ENCODE measurements around the gene ITPK1. TPM values are rescaled to one million over a fixed set of nuclear protein-coding genes. Genes with fewer than 3 reads are reported as not detected.

ITPK1 gene
- total RNA-seq, 1 experiment from 2014 or later = 88.6 TPM

DNA sequence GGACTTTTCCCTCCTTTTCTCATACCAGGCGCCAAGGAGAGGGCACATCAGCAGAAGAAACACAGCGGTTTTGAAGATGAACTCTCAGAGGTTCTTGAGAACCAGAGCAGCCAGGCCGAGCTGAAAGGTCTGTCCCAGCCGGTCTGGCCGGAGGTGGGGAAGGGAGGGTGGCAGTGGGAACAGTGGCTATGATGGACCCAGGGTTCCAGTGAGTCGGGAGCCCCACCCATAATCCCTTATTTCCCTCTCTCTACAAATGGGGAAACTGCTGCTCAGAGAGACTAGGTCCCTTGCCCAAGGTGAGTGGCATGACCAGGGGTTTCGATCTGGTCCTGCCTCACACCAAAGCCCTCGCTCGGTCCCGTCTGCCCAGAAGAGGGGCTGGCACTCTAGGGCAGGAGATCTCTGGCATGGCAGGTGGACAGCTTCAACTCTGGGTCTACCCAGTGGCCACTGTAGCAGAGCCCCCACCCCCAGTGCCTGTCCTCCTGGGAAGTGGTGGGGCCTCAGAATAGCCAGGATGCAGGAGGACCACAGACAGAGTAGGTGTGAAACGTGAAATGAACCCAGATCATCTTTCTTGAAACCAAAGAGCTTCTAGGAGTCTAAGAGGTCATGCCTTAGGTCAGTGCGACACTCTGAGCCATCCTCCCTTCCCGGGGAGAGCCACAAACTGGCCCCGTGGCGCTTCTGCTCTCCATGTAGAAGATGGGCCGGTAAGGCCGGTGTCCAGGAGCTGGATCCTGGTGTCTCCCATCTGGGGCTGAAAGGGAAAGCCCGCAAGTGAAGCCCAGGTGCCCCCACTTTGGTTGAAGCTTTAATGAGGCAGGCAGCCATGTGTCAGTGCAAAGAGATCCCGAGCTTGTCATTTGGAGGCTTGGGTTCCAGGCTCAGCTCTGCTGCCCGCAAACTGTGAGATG, 185.8 kb downstream of the ITPK1 start:
- CTCF ChIA-PET = no interaction called here
- no TSS peak for BruUV-seq (replicated peaks)

DNA sequence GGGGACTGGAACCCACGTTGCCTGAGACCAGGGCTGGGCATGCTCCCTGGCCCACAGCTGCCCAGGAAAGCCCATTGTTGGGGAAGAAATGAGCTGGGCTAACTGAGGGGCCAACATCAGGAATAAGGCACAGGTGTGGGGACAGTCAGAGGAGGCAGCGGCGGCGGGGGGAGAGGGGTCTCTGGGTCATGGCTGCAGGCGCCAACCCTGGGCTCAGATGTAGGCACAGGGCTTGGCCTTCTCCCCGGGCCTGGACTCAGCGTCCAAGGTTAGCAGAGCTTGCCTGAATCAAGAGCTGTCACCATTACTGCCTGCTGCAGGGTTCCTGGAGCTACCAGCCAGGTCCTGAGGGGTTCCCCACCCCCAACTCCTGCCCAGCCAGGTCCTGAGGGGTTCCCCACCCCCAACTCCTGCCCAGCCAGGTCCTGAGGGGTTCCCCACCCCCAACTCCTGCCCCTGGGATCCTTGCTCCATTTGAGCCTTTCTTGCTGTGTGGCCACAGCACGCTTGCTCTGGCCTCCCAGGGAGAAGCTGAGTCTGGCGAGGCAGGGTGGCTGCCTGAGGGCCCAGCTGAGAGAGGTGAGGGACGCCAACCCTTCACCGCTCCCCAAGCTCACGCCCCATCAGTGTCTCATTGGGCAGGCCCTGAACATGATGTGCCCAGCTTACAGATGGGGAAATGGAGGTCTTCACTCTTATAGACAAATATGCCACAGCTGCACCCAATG, 186.6 kb downstream of the ITPK1 start:
- H3K4me3 ChIP-seq = no peak overlapping the region
- no TSS peak for BruUV-seq (replicated peaks)
- H3K4me2 ChIP-seq = no peak overlapping the region
- intact Hi-C loops (cut with micrococcal nuclease; ENCODE audit: unreplicated experiment) = no loop called here
- no peak for DNase-seq
- no peaks in the 10 kb centered on the region for H3K36me3 ChIP-seq (ENCODE audit: low read depth)
- no peaks in the 10 kb centered on the region for H3K9me2 ChIP-seq (ENCODE audit: insufficient read depth)
- ChIA-PET CTCF (no interaction called here), POLR2A (ENCODE audit: unreplicated experiment) (no interaction called here)
- peaks cover 21% of the 10 kb centered on the region for H3K4me1 ChIP-seq (replicated peaks; ENCODE audit: insufficient read depth)
- peaks cover 24% of the 10 kb centered on the region for H3F3A ChIP-seq (ENCODE audit: insufficient read depth, low read depth)
- no peak overlapping the region for H3K27ac ChIP-seq
- no peaks in the 10 kb centered on the region for H3K9me3 ChIP-seq (ENCODE audit: insufficient read depth, low read depth)
- H4K20me1 ChIP-seq (ENCODE audit: insufficient read depth) = no peaks in the 10 kb centered on the region
- H3K79me2 ChIP-seq (ENCODE audit: low read depth) = no peaks in the 10 kb centered on the region
- H2AFZ ChIP-seq = no peak overlapping the region
- TF ChIP-seq CTCF (conservative IDR thresholded peaks at IDR 0.05) = no peak
- no peak for TF ChIP-seq EZH2 (IDR thresholded peaks at IDR 0.05; ENCODE audit: low read depth)
- no peaks in the 10 kb centered on the region for H3K27me3 ChIP-seq (ENCODE audit: insufficient read depth, low read depth)

More for the DNA sequence above, 185.8 kb downstream of the ITPK1 start:
- Histone ChIP-seq H3K36me3 (ENCODE audit: low read depth) (no peaks in the 10 kb centered on the region), H3K79me2 (ENCODE audit: low read depth) (no peaks in the 10 kb centered on the region), H3K4me1 (replicated peaks; ENCODE audit: insufficient read depth) (peaks cover 21% of the 10 kb centered on the region), H4K20me1 (ENCODE audit: insufficient read depth) (no peaks in the 10 kb centered on the region), H3K9me2 (ENCODE audit: insufficient read depth) (no peaks in the 10 kb centered on the region), H3K27ac (no peak overlapping the region), H3K4me2 (no peak overlapping the region), H3K4me3 (no peak overlapping the region), H2AFZ (no peak overlapping the region), H3F3A (ENCODE audit: insufficient read depth, low read depth) (peaks cover 24% of the 10 kb centered on the region), H3K9me3 (ENCODE audit: insufficient read depth, low read depth) (no peaks in the 10 kb centered on the region), H3K27me3 (ENCODE audit: insufficient read depth, low read depth) (no peaks in the 10 kb centered on the region)
- intact Hi-C loops (cut with micrococcal nuclease; ENCODE audit: unreplicated experiment) = no loop called here
- no peak for DNase-seq
- no peak for TF ChIP-seq CTCF (conservative IDR thresholded peaks at IDR 0.05)
- POLR2A ChIA-PET (ENCODE audit: unreplicated experiment) = no interaction called here

- H3K27me3 ChIP-seq (ENCODE audit: insufficient read depth, low read depth) = no peaks in the 10 kb centered on the region
- no peak overlapping the region for H2AFZ ChIP-seq
- H3K79me2 ChIP-seq (ENCODE audit: low read depth) = no peaks in the 10 kb centered on the region
- H3K27ac ChIP-seq = no peak overlapping the region
- ChIA-PET POLR2A (ENCODE audit: unreplicated experiment) (no interaction called here), CTCF (no interaction called here)
- DNase-seq = no peak
- H3K9me2 ChIP-seq (ENCODE audit: insufficient read depth) = no peaks in the 10 kb centered on the region
- H3K9me3 ChIP-seq (ENCODE audit: insufficient read depth, low read depth) = no peaks in the 10 kb centered on the region
- H3K4me3 ChIP-seq = no peak overlapping the region
- no peak for TF ChIP-seq CTCF (conservative IDR thresholded peaks at IDR 0.05)
- TF ChIP-seq EZH2 (IDR thresholded peaks at IDR 0.05; ENCODE audit: low read depth) = no peak
- BruUV-seq (replicated peaks) = no TSS peak
- H3K4me1 ChIP-seq (replicated peaks; ENCODE audit: insufficient read depth) = peaks cover 21% of the 10 kb centered on the region
- H3K4me2 ChIP-seq = no peak overlapping the region
- no peaks in the 10 kb centered on the region for H4K20me1 ChIP-seq (ENCODE audit: insufficient read depth)
- H3F3A ChIP-seq (ENCODE audit: insufficient read depth, low read depth) = peaks cover 24% of the 10 kb centered on the region
- intact Hi-C loops (cut with micrococcal nuclease; ENCODE audit: unreplicated experiment) = no loop called here
- H3K36me3 ChIP-seq (ENCODE audit: low read depth) = no peaks in the 10 kb centered on the region
Measured at GRCh38 chr14:92928258-92928629, 187.5 kb downstream of the ITPK1 start.
